Omental fat pad (tissue), 4 donors: ENCODE measurements around the gene SLC39A5. TPM values are rescaled to one million over a fixed set of nuclear protein-coding genes. Genes with fewer than 3 reads are reported as not detected.

Experiments used
- ATAC-seq: fragments of 150-250 bp; one replicate; pipeline ENCODE4 v1.9.1; 2016; ENCODE audit warnings: mild to moderate bottlenecking, moderate library complexity; ENCODE audit not compliant: low FRiP score
- DNase-seq: peaks from one replicate; pipeline ENCODE4 v3.0.0-alpha.2; 2019; ENCODE audit warnings: low spot score
- CTCF ChIP-seq, 3 donors: fragments of 450-650 bp; IDR thresholded peaks; one replicate each; pipeline ENCODE4 v1.5.1; 2016 to 2017; ENCODE audit warnings: antibody characterized with exemption in 3 of 3, mild to moderate bottlenecking in 3 of 3, moderate library complexity in 2 of 3
- total RNA-seq, 4 donors: library from RNA; depleted of rRNA; stranded (reverse); fragments of >200 nt; gene quantifications; one replicate each; pipeline ENCODE4 v1.1.0, GENCODE V29; 2016

Gene SLC39A5
- total RNA-seq: not detected

- TF ChIP-seq CTCF (IDR thresholded peaks at IDR 0.05): no peak
- DNase-seq (no peak), ATAC-seq (no peak)
Observed at GRCh38 chr12:56229916-56230431, at the start of gene SLC39A5. TSS of gene SLC39A5 (plus strand) at chr12:56230051. CDS start at chr12:56231275, 1,224 bp downstream.

GRCh38 chr12:56186957-56187356, 42.9 kb upstream of the SLC39A5 start:
- no peak for TF ChIP-seq CTCF (IDR thresholded peaks at IDR 0.05)
- DNase-seq (no peak), ATAC-seq (no peak)

GRCh38 chr12:56188131-56188777, 41.6 kb upstream of the SLC39A5 start:
- no peak for DNase-seq
- TF ChIP-seq CTCF (IDR thresholded peaks at IDR 0.05): no peak
- no peak for ATAC-seq

GRCh38 chr12:56188778-56189098, 41.1 kb upstream of the SLC39A5 start:
- TF ChIP-seq CTCF (IDR thresholded peaks at IDR 0.05): no peak
- DNase-seq (no peak), ATAC-seq (no peak)

GRCh38 chr12:56189099-56189917, 40.5 kb upstream of the SLC39A5 start, which contains the start of gene SMARCC2:
TSS of gene SMARCC2 (minus strand) at chr12:56189483. CDS start at chr12:56189461, 22 bp downstream.
- ATAC-seq (peak; percentile 92), DNase-seq (peak; percentile 88)
- peak in 2 of 3 donors; percentile 38 to 63 for TF ChIP-seq CTCF (IDR thresholded peaks at IDR 0.05)

GRCh38 chr12:56189918-56190694, 39.7 kb upstream of the SLC39A5 start:
- DNase-seq (peak; percentile 85), ATAC-seq (peak; percentile 61)

More at GRCh38 chr12:56189918-56190694, 39.7 kb upstream of the SLC39A5 start:
- TF ChIP-seq CTCF (IDR thresholded peaks at IDR 0.05): peak in 1 of 3 donors; percentile 14
